NCI-H69 (cell line): ENCODE measurements around the gene PLPPR3.

Experiments
- DNase-seq: peaks from one replicate; lab custom pipeline; 2025; lab: John Stamatoyannopoulos, UW

Gene PLPPR3

GRCh38 chr19:772730-773436 lies 48.9 kb downstream of the PLPPR3 start:
- DNase-seq = no peak

- no peak for DNase-seq
Measured at GRCh38 chr19:772063-772462, 49.7 kb downstream of the PLPPR3 start.

- peak; percentile 75 for DNase-seq
Measured at GRCh38 chr19:771332-771785, 50.4 kb downstream of the PLPPR3 start.

- DNase-seq = no peak
Measured at GRCh38 chr19:769616-770015, 52.1 kb downstream of the PLPPR3 start.

- no peak for DNase-seq
Measured at GRCh38 chr19:768424-768823, 53.3 kb downstream of the PLPPR3 start.

- DNase-seq = no peak
Measured at GRCh38 chr19:765179-765738, 56.5 kb downstream of the PLPPR3 start.

GRCh38 chr19:764301-764700 lies 57.5 kb downstream of the PLPPR3 start:
- DNase-seq = no peak

- no peak for DNase-seq
Measured at GRCh38 chr19:763869-764268, 57.9 kb downstream of the PLPPR3 start.

GRCh38 chr19:763181-763580 lies 58.6 kb downstream of the PLPPR3 start:
- no peak for DNase-seq
